CD4-positive, alpha-beta T cell (primary cell): ENCODE results near the gene SPATA6. TPM values are rescaled to one million over a fixed set of nuclear protein-coding genes. Genes with fewer than 3 reads are reported as not detected.

Experiments
- ATAC-seq: fragments of 200-7000 bp; cut with Tn5 transposase; one replicate; pipeline ENCODE4 v1.10.0; 2022; ENCODE audit warnings: mild to moderate bottlenecking; ENCODE audit not compliant: poor library complexity
- CTCF ChIA-PET: fragments of 350-600 bp; sonication (Branson Sonifier 250); formaldehyde crosslinking; loops from one replicate; lab custom pipeline; 2021; ENCODE audit warnings: antibody characterized with exemption, inconsistent platforms; lab: Charles Lee
- POLR2A ChIA-PET: fragments of 350-600 bp; sonication (Branson Sonifier 250); formaldehyde crosslinking; loops from one replicate; lab custom pipeline; 2021; ENCODE audit warnings: antibody characterized with exemption, inconsistent platforms; lab: Charles Lee
- DNase-seq, 14 experiments: peaks; one replicate each; pipeline ENCODE4 v3.0.0-alpha.2; 2013 to 2020; ENCODE audit warnings: mixed read lengths in 2 of 14
- H3K27ac ChIP-seq, 2 donors: one replicate each; pipeline versions ENCODE4 v1.5.1 to v1.7.0; 2013; ENCODE audit warnings: low read length in 2 of 2, low read depth in 1 of 2, mild to moderate bottlenecking in 1 of 2
- H3K27me3 ChIP-seq, 2 experiments: 1 replicate in 1 of 2; 2 replicates in 1 of 2; pipeline versions ENCODE4 v1.6.1 to v1.7.0; 2013; ENCODE audit warnings: low read length in 2 of 2, control low read depth in 1 of 2, mild to moderate bottlenecking in 1 of 2, moderate library complexity in 1 of 2; ENCODE audit not compliant: insufficient read depth in 2 of 2, control insufficient read depth in 1 of 2
- H3K36me3 ChIP-seq: one replicate; pipeline ENCODE4 v1.6.1; 2013; ENCODE audit warnings: low read length, control low read depth; ENCODE audit not compliant: insufficient read depth
- H3K4me1 ChIP-seq: one replicate; pipeline ENCODE4 v1.6.1; 2013; ENCODE audit warnings: low read length, control low read depth; ENCODE audit not compliant: insufficient read depth
- H3K4me3 ChIP-seq: one replicate; pipeline ENCODE4 v1.5.1; 2013; ENCODE audit warnings: mild to moderate bottlenecking, low read length, moderate library complexity
- H3K9me3 ChIP-seq, 2 experiments: 1 replicate in 1 of 2; 2 replicates in 1 of 2; pipeline versions ENCODE4 v1.6.1 to v1.7.0; 2013; ENCODE audit warnings: low read length in 2 of 2, mild to moderate bottlenecking in 2 of 2, control low read depth in 1 of 2, moderate library complexity in 1 of 2; ENCODE audit not compliant: control insufficient read depth in 1 of 2, insufficient read depth in 1 of 2
- H3K27ac Mint-ChIP-seq: one replicate; pipeline ENCODE4 v1.8.0; 2020; ENCODE audit warnings: mixed read lengths
- H3K27me3 Mint-ChIP-seq: one replicate; pipeline ENCODE4 v1.8.0; 2021; ENCODE audit warnings: mixed read lengths
- H3K36me3 Mint-ChIP-seq: one replicate; pipeline ENCODE4 v1.8.0; 2021; ENCODE audit warnings: low read depth, mixed read lengths
- H3K4me1 Mint-ChIP-seq: one replicate; pipeline ENCODE4 v1.8.0; 2021; ENCODE audit warnings: low read depth, mixed read lengths
- H3K4me3 Mint-ChIP-seq: one replicate; pipeline ENCODE4 v1.8.0; 2020; ENCODE audit warnings: mild to moderate bottlenecking, mixed read lengths
- H3K9me3 Mint-ChIP-seq: one replicate; pipeline ENCODE4 v1.8.0; 2020; ENCODE audit warnings: mixed read lengths
- CTCF ChIP-seq: fragments of 200-600 bp; IDR thresholded peaks from one replicate; pipeline ENCODE4 v1.8.0; 2022; ENCODE audit warnings: antibody characterized with exemption, mild to moderate bottlenecking
- intact Hi-C, 2 experiments: fragments of 100-400 bp; cut with DNase I in 1 of 2; cut with micrococcal nuclease in 1 of 2; formaldehyde crosslinking; loops; one replicate each; pipeline versions ENCODE4 v1.15.1 to v1.9.0; 2023 to 2025; cut with DNase I, micrococcal nuclease
- total RNA-seq, 174 experiments: library from RNA in 2 of 174; stranded (reverse) in 2 of 174; gene quantifications; one replicate each; pipeline ENCODE4 v1.2.3 and lab custom pipeline; 2021 to 2026

The SPATA6 gene
- total RNA-seq, 2 experiments from 2014 or later: 3.2 to 4.1 TPM

- H3K4me1 Mint-ChIP-seq: peaks cover 1% of the 10 kb centered on the region
- no peak for TF ChIP-seq CTCF
- H3K27me3 Mint-ChIP-seq: peaks cover 4% of the 10 kb centered on the region
- Histone ChIP-seq H3K36me3 (no peaks in the 10 kb centered on the region), H3K9me3 (no peaks in the 10 kb centered on the region), H3K4me3 (no peak overlapping the region), H3K4me1 (no peaks in the 10 kb centered on the region), H3K27ac (no peak overlapping the region), H3K27me3 (no peaks in the 10 kb centered on the region)
- ATAC-seq: no peak
- DNase-seq: no peak
- no peak overlapping the region for H3K27ac Mint-ChIP-seq
- H3K36me3 Mint-ChIP-seq: no peaks in the 10 kb centered on the region
- intact Hi-C loops: no loop called here
- no peak overlapping the region for H3K4me3 Mint-ChIP-seq
- ChIA-PET CTCF (no interaction called here), POLR2A (no interaction called here)
- no peaks in the 10 kb centered on the region for H3K9me3 Mint-ChIP-seq
Observed at GRCh38 chr1:48493041-48493440, 21.0 kb upstream of the SPATA6 start.

- intact Hi-C loops: no loop called here
- no peak overlapping the region for H3K4me3 ChIP-seq
- H3K36me3 ChIP-seq: no peaks in the 10 kb centered on the region
- H3K27me3 Mint-ChIP-seq: peaks cover 4% of the 10 kb centered on the region
- ChIA-PET CTCF (no interaction called here), POLR2A (no interaction called here)
- H3K27me3 ChIP-seq: no peaks in the 10 kb centered on the region
- H3K9me3 ChIP-seq: no peaks in the 10 kb centered on the region
- no peak overlapping the region for H3K27ac Mint-ChIP-seq
- DNase-seq (no peak), ATAC-seq (no peak)
- TF ChIP-seq CTCF: no peak
- H3K4me1 Mint-ChIP-seq: no peaks in the 10 kb centered on the region
- no peaks in the 10 kb centered on the region for H3K9me3 Mint-ChIP-seq
- no peaks in the 10 kb centered on the region for H3K4me1 ChIP-seq
- H3K4me3 Mint-ChIP-seq: no peak overlapping the region
- H3K27ac ChIP-seq: no peak overlapping the region
- no peaks in the 10 kb centered on the region for H3K36me3 Mint-ChIP-seq
Observed at GRCh38 chr1:48492392-48492791, 20.4 kb upstream of the SPATA6 start.

- no peak overlapping the region for H3K4me3 Mint-ChIP-seq
- H3K36me3 ChIP-seq: no peaks in the 10 kb centered on the region
- intact Hi-C loops: no loop called here
- CTCF ChIA-PET: no interaction called here
- no peaks in the 10 kb centered on the region for H3K9me3 ChIP-seq
- TF ChIP-seq CTCF: no peak
- POLR2A ChIA-PET: no interaction called here
- H3K27me3 ChIP-seq: no peaks in the 10 kb centered on the region
- no peak overlapping the region for H3K4me3 ChIP-seq
- H3K4me1 ChIP-seq: no peaks in the 10 kb centered on the region
- H3K27ac ChIP-seq: no peak overlapping the region
- H3K4me1 Mint-ChIP-seq: no peaks in the 10 kb centered on the region
- H3K9me3 Mint-ChIP-seq: no peaks in the 10 kb centered on the region
- H3K27ac Mint-ChIP-seq: no peak overlapping the region
- H3K36me3 Mint-ChIP-seq: no peaks in the 10 kb centered on the region
- DNase-seq (no peak), ATAC-seq (no peak)
- H3K27me3 Mint-ChIP-seq: peaks cover 4% of the 10 kb centered on the region
Observed at GRCh38 chr1:48488721-48489120, 16.7 kb upstream of the SPATA6 start.
